ENCODE data around the gene RPL28. TPM values are rescaled to one million over a fixed set of nuclear protein-coding genes. Genes with fewer than 3 reads are reported as not detected.
A peak's percentile ranks its signal among the peaks of the same experiment; 100 is the strongest.

RPL28 gene
- total and polyA plus RNA-seq, 4 donors: 116 to 535 (median 164) TPM

- Histone ChIP-seq H3K27me3 (ENCODE audit: control insufficient read depth in 4 of 4, insufficient read depth in 4 of 4, low read length in 3 of 4) (no peaks in the 10 kb centered on the region), H3K9me3 (ENCODE audit: control insufficient read depth in 4 of 4, low read length in 3 of 4) (no peaks in the 10 kb centered on the region), H3K9ac (ENCODE audit: low read depth in 1 of 2, low read length in 2 of 2) (peak overlapping the region in 1 of 2 donors; percentile 47), H3K36me3 (ENCODE audit: control insufficient read depth in 4 of 4, insufficient read depth in 3 of 4, low read depth in 1 of 4, low read length in 3 of 4) (peaks cover 0 to 7% (median 3%) of the 10 kb centered on the region in 4 donors), H3K4me1 (ENCODE audit: control insufficient read depth in 4 of 4, insufficient read depth in 4 of 4, low read length in 3 of 4) (peaks cover 0 to 4% (median 2%) of the 10 kb centered on the region in 4 donors), H3K27ac (ENCODE audit: low read depth in 1 of 2, low read length in 2 of 2) (peak overlapping the region; percentile 91 to 96), H3K4me3 (ENCODE audit: low read depth in 1 of 3, low read length in 3 of 3) (peak overlapping the region; percentile 49 to 78 (median 73))
- DNase-seq (ENCODE audit: low spot score): peak; percentile 94
- TF ChIP-seq, protein P1, sequence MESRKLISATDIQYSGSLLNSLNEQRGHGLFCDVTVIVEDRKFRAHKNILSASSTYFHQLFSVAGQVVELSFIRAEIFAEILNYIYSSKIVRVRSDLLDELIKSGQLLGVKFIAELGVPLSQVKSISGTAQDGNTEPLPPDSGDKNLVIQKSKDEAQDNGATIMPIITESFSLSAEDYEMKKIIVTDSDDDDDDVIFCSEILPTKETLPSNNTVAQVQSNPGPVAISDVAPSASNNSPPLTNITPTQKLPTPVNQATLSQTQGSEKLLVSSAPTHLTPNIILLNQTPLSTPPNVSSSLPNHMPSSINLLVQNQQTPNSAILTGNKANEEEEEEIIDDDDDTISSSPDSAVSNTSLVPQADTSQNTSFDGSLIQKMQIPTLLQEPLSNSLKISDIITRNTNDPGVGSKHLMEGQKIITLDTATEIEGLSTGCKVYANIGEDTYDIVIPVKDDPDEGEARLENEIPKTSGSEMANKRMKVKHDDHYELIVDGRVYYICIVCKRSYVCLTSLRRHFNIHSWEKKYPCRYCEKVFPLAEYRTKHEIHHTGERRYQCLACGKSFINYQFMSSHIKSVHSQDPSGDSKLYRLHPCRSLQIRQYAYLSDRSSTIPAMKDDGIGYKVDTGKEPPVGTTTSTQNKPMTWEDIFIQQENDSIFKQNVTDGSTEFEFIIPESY (IDR thresholded peaks at IDR 0.05): peak; percentile 42
- TF ChIP-seq, protein P2, sequence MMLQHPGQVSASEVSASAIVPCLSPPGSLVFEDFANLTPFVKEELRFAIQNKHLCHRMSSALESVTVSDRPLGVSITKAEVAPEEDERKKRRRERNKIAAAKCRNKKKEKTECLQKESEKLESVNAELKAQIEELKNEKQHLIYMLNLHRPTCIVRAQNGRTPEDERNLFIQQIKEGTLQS (IDR thresholded peaks at IDR 0.05): no peak
- peak; percentile 90 for TF ChIP-seq SP1 (IDR thresholded peaks at IDR 0.05)
- TF ChIP-seq RAD21 (IDR thresholded peaks at IDR 0.05): no peak
- TF ChIP-seq YY1 (IDR thresholded peaks at IDR 0.05): peak; percentile 97
- peak in 1 of 2 donors; percentile 51 for TF ChIP-seq RXRA (IDR thresholded peaks at IDR 0.05)
- TF ChIP-seq TAF1 (conservative IDR thresholded peaks at IDR 0.05): no peak
- TF ChIP-seq FOXA1 (IDR thresholded peaks at IDR 0.05): no peak
- TF ChIP-seq CTCF (IDR thresholded peaks at IDR 0.05; ENCODE audit: low read depth, low read length, missing input control): no peak
- no peak for TF ChIP-seq FOXA2 (IDR thresholded peaks at IDR 0.05)
- no peak for TF ChIP-seq HNF4G (IDR thresholded peaks at IDR 0.05)
- no peak for TF ChIP-seq JUND (IDR thresholded peaks at IDR 0.05)
- TF ChIP-seq GABPA (IDR thresholded peaks at IDR 0.05 in 1 of 2, conservative IDR thresholded peaks at IDR 0.05 in 1 of 2): peak in 1 of 2 donors; percentile 83
- peak; percentile 61 for TF ChIP-seq NR2F2 (IDR thresholded peaks at IDR 0.05)
- TF ChIP-seq HNF4A (conservative IDR thresholded peaks at IDR 0.05): peak in 1 of 2 donors; percentile 4
- peak; percentile 18 to 42 for TF ChIP-seq EGR1 (IDR thresholded peaks at IDR 0.05; ENCODE audit: low read depth in 2 of 2)
- peak; percentile 92 for TF ChIP-seq MAX (IDR thresholded peaks at IDR 0.05)
- TF ChIP-seq, protein P3, sequence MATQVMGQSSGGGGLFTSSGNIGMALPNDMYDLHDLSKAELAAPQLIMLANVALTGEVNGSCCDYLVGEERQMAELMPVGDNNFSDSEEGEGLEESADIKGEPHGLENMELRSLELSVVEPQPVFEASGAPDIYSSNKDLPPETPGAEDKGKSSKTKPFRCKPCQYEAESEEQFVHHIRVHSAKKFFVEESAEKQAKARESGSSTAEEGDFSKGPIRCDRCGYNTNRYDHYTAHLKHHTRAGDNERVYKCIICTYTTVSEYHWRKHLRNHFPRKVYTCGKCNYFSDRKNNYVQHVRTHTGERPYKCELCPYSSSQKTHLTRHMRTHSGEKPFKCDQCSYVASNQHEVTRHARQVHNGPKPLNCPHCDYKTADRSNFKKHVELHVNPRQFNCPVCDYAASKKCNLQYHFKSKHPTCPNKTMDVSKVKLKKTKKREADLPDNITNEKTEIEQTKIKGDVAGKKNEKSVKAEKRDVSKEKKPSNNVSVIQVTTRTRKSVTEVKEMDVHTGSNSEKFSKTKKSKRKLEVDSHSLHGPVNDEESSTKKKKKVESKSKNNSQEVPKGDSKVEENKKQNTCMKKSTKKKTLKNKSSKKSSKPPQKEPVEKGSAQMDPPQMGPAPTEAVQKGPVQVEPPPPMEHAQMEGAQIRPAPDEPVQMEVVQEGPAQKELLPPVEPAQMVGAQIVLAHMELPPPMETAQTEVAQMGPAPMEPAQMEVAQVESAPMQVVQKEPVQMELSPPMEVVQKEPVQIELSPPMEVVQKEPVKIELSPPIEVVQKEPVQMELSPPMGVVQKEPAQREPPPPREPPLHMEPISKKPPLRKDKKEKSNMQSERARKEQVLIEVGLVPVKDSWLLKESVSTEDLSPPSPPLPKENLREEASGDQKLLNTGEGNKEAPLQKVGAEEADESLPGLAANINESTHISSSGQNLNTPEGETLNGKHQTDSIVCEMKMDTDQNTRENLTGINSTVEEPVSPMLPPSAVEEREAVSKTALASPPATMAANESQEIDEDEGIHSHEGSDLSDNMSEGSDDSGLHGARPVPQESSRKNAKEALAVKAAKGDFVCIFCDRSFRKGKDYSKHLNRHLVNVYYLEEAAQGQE (IDR thresholded peaks at IDR 0.05): peak; percentile 5
- WGBS: 2% methylated on average over 72 of the region's 72 CpGs
Observed at GRCh38 chr19:55407800-55408532, 22.2 kb downstream of the RPL28 start.

Data from liver (tissue), 9 donors.